Adipocyte (in vitro differentiated cells): ENCODE measurements around the gene CD44.

Source experiments
- DNase-seq: peaks from one replicate; pipeline ENCODE4 v3.0.0-alpha.2; 2015; ENCODE audit warnings: low read depth
- H3K27me3 ChIP-seq: replicated peaks from 2 replicates; pipeline ENCODE4 v1.7.0; 2013; ENCODE audit warnings: mild to moderate bottlenecking, low read length, moderate library complexity; ENCODE audit not compliant: control insufficient read depth, insufficient read depth
- H3K36me3 ChIP-seq: 2 replicates; pipeline ENCODE4 v1.7.0; 2013; ENCODE audit warnings: low read length, mild to moderate bottlenecking, moderate library complexity; ENCODE audit not compliant: control insufficient read depth, insufficient read depth, severe bottlenecking
- H3K4me1 ChIP-seq: 2 replicates; pipeline ENCODE4 v1.7.0; 2013; ENCODE audit warnings: mild to moderate bottlenecking, low read length, moderate library complexity; ENCODE audit not compliant: control insufficient read depth, insufficient read depth
- H3K4me3 ChIP-seq: 2 replicates; pipeline ENCODE4 v1.7.0; 2013; ENCODE audit warnings: mild to moderate bottlenecking, low read length, moderate library complexity
- H3K9ac ChIP-seq: 2 replicates; pipeline ENCODE4 v1.7.0; 2013; ENCODE audit warnings: mild to moderate bottlenecking, low read length, moderate library complexity
- H3K9me3 ChIP-seq: 2 replicates; pipeline ENCODE4 v1.7.0; 2013; ENCODE audit warnings: mild to moderate bottlenecking, low read length, moderate library complexity; ENCODE audit not compliant: control insufficient read depth

CD44 gene

GRCh38 chr11:35112846-35113105 lies 26.2 kb upstream of the CD44 start:
- DNase-seq: no peak

GRCh38 chr11:35114906-35115687 lies 23.9 kb upstream of the CD44 start:
- Histone ChIP-seq H3K36me3 (no peaks in the 10 kb centered on the region), H3K9ac (no peak overlapping the region), H3K27me3 (no peaks in the 10 kb centered on the region), H3K4me1 (peaks cover 25% of the 10 kb centered on the region), H3K9me3 (no peaks in the 10 kb centered on the region), H3K4me3 (no peak overlapping the region)
- DNase-seq: no peak

More at GRCh38 chr11:35112846-35113105, 26.2 kb upstream of the CD44 start:
- no peak overlapping the region for H3K9ac ChIP-seq
- H3K36me3 ChIP-seq: no peaks in the 10 kb centered on the region
- H3K4me1 ChIP-seq: peaks cover 25% of the 10 kb centered on the region
- H3K4me3 ChIP-seq: no peak overlapping the region
- no peaks in the 10 kb centered on the region for H3K9me3 ChIP-seq
- no peaks in the 10 kb centered on the region for H3K27me3 ChIP-seq

- Histone ChIP-seq H3K27me3 (no peaks in the 10 kb centered on the region), H3K4me1 (peaks cover 23% of the 10 kb centered on the region)
Observed at GRCh38 chr11:35115688-35116030, 23.3 kb upstream of the CD44 start.

GRCh38 chr11:35116245-35116644 lies 22.7 kb upstream of the CD44 start:
- H3K27me3 ChIP-seq: no peaks in the 10 kb centered on the region
- no peak overlapping the region for H3K9ac ChIP-seq
- H3K4me3 ChIP-seq: no peak overlapping the region
- DNase-seq: no peak
- no peaks in the 10 kb centered on the region for H3K36me3 ChIP-seq
- H3K4me1 ChIP-seq: peaks cover 17% of the 10 kb centered on the region
- H3K9me3 ChIP-seq: no peaks in the 10 kb centered on the region

More at GRCh38 chr11:35115688-35116030, 23.3 kb upstream of the CD44 start:
- no peak overlapping the region for H3K9ac ChIP-seq
- H3K4me3 ChIP-seq: no peak overlapping the region
- no peaks in the 10 kb centered on the region for H3K36me3 ChIP-seq
- no peaks in the 10 kb centered on the region for H3K9me3 ChIP-seq
- no peak for DNase-seq

GRCh38 chr11:35116762-35117640 lies 22.0 kb upstream of the CD44 start:
- H3K27me3 ChIP-seq: no peaks in the 10 kb centered on the region
- H3K4me3 ChIP-seq: no peak overlapping the region
- no peak overlapping the region for H3K9ac ChIP-seq
- H3K9me3 ChIP-seq: no peaks in the 10 kb centered on the region
- H3K36me3 ChIP-seq: no peaks in the 10 kb centered on the region
- peaks cover 11% of the 10 kb centered on the region for H3K4me1 ChIP-seq
- DNase-seq: peak; percentile 62

- Histone ChIP-seq H3K9me3 (no peaks in the 10 kb centered on the region), H3K4me3 (no peak overlapping the region), H3K27me3 (no peaks in the 10 kb centered on the region), H3K4me1 (peaks cover 11% of the 10 kb centered on the region), H3K36me3 (no peaks in the 10 kb centered on the region), H3K9ac (no peak overlapping the region)
- no peak for DNase-seq
Observed at GRCh38 chr11:35118906-35119305, 20.1 kb upstream of the CD44 start.

- H3K27me3 ChIP-seq: no peaks in the 10 kb centered on the region
- H3K9ac ChIP-seq: no peak overlapping the region
- H3K4me3 ChIP-seq: no peak overlapping the region
- peaks cover 11% of the 10 kb centered on the region for H3K4me1 ChIP-seq
- DNase-seq: no peak
- no peaks in the 10 kb centered on the region for H3K9me3 ChIP-seq
- no peaks in the 10 kb centered on the region for H3K36me3 ChIP-seq
Observed at GRCh38 chr11:35121326-35121865, 17.6 kb upstream of the CD44 start.

- no peak for DNase-seq
- no peaks in the 10 kb centered on the region for H3K9me3 ChIP-seq
- H3K4me1 ChIP-seq: peaks cover 3% of the 10 kb centered on the region
- no peaks in the 10 kb centered on the region for H3K36me3 ChIP-seq
- no peak overlapping the region for H3K4me3 ChIP-seq
- H3K9ac ChIP-seq: no peak overlapping the region
- no peaks in the 10 kb centered on the region for H3K27me3 ChIP-seq
Observed at GRCh38 chr11:35122308-35122707, 16.7 kb upstream of the CD44 start.

GRCh38 chr11:35126000-35126878 lies 12.7 kb upstream of the CD44 start:
- Histone ChIP-seq H3K9ac (no peak overlapping the region), H3K4me1 (no peaks in the 10 kb centered on the region), H3K27me3 (no peaks in the 10 kb centered on the region), H3K9me3 (no peaks in the 10 kb centered on the region), H3K36me3 (no peaks in the 10 kb centered on the region), H3K4me3 (no peak overlapping the region)
- no peak for DNase-seq

- no peak overlapping the region for H3K4me3 ChIP-seq
- DNase-seq: no peak
- H3K9ac ChIP-seq: no peak overlapping the region
- no peaks in the 10 kb centered on the region for H3K9me3 ChIP-seq
- H3K4me1 ChIP-seq: no peaks in the 10 kb centered on the region
- H3K27me3 ChIP-seq: no peaks in the 10 kb centered on the region
- H3K36me3 ChIP-seq: no peaks in the 10 kb centered on the region
Observed at GRCh38 chr11:35126879-35127581, 11.9 kb upstream of the CD44 start.
